A673 (cell line): Measurements from ENCODE around the gene SYPL2. TPM values are rescaled to one million over a fixed set of nuclear protein-coding genes. Genes with fewer than 3 reads are reported as not detected.

ENCODE experiments used
- BruUV-seq: library from RNA; stranded (reverse); fragments of 400-500 nt; replicated peaks from 2 replicates; lab custom pipeline; 2021; lab: Mats Ljungman, UMichigan
- CTCF ChIA-PET: fragments of 300-600 bp; sonication (Branson Sonifier 250); formaldehyde crosslinking; loops from one replicate; lab custom pipeline; 2022; ENCODE audit warnings: antibody characterized with exemption; lab: Charles Lee
- POLR2A ChIA-PET: fragments of 300-600 bp; sonication (Branson Sonifier 250); formaldehyde crosslinking; loops from one replicate; lab custom pipeline; 2022; ENCODE audit warnings: antibody characterized with exemption; ENCODE audit not compliant: low non-redundant PET; lab: Charles Lee
- DNase-seq: peaks from one replicate; pipeline ENCODE4 v3.0.0-alpha.2; 2015; ENCODE audit warnings: low spot score
- H3K27ac ChIP-seq: fragments of 200-600 bp; sonication (generic); 2 replicates; pipeline ENCODE4 v1.5.1; 2016; ENCODE audit warnings: mixed run types, low read depth, mild to moderate bottlenecking, mixed read lengths, antibody characterized with exemption, low read length; ENCODE audit not compliant: poor library complexity, severe bottlenecking
- H3K27me3 ChIP-seq: fragments of 200-600 bp; sonication (generic); replicated peaks from 2 replicates; pipeline ENCODE4 v1.6.1; 2017; ENCODE audit warnings: mixed run types, low read depth, mild to moderate bottlenecking, mixed read lengths, antibody characterized with exemption, low read length; ENCODE audit not compliant: insufficient read depth, poor library complexity
- H3K36me3 ChIP-seq: fragments of 200-600 bp; sonication (generic); 2 replicates; pipeline ENCODE4 v1.6.1; 2016; ENCODE audit warnings: mixed run types, mild to moderate bottlenecking, mixed read lengths, antibody characterized with exemption, low read length; ENCODE audit not compliant: insufficient read depth, poor library complexity, severe bottlenecking
- H3K4me1 ChIP-seq: fragments of 200-600 bp; sonication (generic); 2 replicates; pipeline ENCODE4 v1.6.1; 2017; ENCODE audit warnings: mixed run types, mild to moderate bottlenecking, mixed read lengths, antibody characterized with exemption, low read length; ENCODE audit not compliant: insufficient read depth, poor library complexity, severe bottlenecking
- H3K4me3 ChIP-seq: fragments of 200-600 bp; sonication (generic); 2 replicates; pipeline ENCODE4 v1.5.1; 2016; ENCODE audit warnings: low read depth, mixed run types, mild to moderate bottlenecking, mixed read lengths, low read length; ENCODE audit not compliant: poor library complexity, severe bottlenecking
- H3K9me3 ChIP-seq: fragments of 200-600 bp; sonication (generic); 2 replicates; pipeline ENCODE4 v1.6.1; 2016; ENCODE audit warnings: mixed run types, low read depth, mild to moderate bottlenecking, mixed read lengths, antibody characterized with exemption, low read length; ENCODE audit not compliant: poor library complexity, severe bottlenecking
- EZH2 ChIP-seq: fragments of 200-600 bp; sonication (generic); IDR thresholded peaks from 2 replicates; pipeline ENCODE4 v1.6.1; 2017; ENCODE audit warnings: borderline replicate concordance, low read depth, mild to moderate bottlenecking, mixed read lengths, antibody characterized with exemption, low read length; ENCODE audit not compliant: poor library complexity, severe bottlenecking
- intact Hi-C: fragments of 100-400 bp; cut with micrococcal nuclease; formaldehyde crosslinking; loops from one replicate; pipeline ENCODE4 v1.10.0; 2022; ENCODE audit not compliant: unreplicated experiment
- total RNA-seq: library from RNA; stranded (reverse); gene quantifications from 2 replicates; pipeline ENCODE4 v1.2.3, GENCODE V29; 2021
- TF ChIP-seq, protein P1 (sequence below): fragments of 300-800, 200-600 bp; sonication (generic); conservative IDR thresholded peaks from 2 replicates; pipeline ENCODE4 v1.5.1; 2017; ENCODE audit warnings: low read depth, mild to moderate bottlenecking, antibody characterized with exemption, low read length, moderate library complexity, mixed read lengths

The SYPL2 gene
- total RNA-seq, 1 experiment from 2014 or later, result 0.13 TPM

GRCh38 chr1:109467301-109467777 lies 993 bp downstream of the SYPL2 start:
- peaks cover 99% of the 10 kb centered on the region for H3K27me3 ChIP-seq
- H3K27ac ChIP-seq, result no peak overlapping the region
- no TSS peak for BruUV-seq
- intact Hi-C loops, result no loop called here
- peaks cover 18% of the 10 kb centered on the region for H3K4me1 ChIP-seq
- H3K9me3 ChIP-seq, result no peaks in the 10 kb centered on the region
- CTCF ChIA-PET, result no interaction called here
- H3K4me3 ChIP-seq, result no peak overlapping the region
- POLR2A ChIA-PET, result no interaction called here
- H3K36me3 ChIP-seq, result no peaks in the 10 kb centered on the region
- DNase-seq, result no peak
- TF ChIP-seq EZH2, result no peak
- TF ChIP-seq, protein P1, sequence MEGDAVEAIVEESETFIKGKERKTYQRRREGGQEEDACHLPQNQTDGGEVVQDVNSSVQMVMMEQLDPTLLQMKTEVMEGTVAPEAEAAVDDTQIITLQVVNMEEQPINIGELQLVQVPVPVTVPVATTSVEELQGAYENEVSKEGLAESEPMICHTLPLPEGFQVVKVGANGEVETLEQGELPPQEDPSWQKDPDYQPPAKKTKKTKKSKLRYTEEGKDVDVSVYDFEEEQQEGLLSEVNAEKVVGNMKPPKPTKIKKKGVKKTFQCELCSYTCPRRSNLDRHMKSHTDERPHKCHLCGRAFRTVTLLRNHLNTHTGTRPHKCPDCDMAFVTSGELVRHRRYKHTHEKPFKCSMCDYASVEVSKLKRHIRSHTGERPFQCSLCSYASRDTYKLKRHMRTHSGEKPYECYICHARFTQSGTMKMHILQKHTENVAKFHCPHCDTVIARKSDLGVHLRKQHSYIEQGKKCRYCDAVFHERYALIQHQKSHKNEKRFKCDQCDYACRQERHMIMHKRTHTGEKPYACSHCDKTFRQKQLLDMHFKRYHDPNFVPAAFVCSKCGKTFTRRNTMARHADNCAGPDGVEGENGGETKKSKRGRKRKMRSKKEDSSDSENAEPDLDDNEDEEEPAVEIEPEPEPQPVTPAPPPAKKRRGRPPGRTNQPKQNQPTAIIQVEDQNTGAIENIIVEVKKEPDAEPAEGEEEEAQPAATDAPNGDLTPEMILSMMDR, result no peak

DNA sequence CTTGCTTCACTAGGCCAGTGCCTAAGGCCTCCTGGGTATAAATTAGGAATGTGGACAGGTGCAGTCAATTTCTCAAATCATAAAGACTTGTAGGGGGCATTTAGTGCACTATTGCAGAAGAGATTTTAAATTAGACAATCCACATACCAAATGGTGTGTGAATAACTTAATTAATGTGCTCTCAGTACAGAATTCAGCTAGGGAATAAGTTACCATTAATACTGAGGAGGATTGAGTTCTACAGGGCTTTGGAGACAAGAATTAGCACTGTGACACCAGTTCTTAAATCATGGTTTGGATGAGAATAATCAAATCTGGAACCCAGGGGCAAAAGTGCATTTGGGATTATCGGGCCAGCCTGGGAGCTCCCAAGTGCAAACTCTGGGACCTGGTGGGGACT lies 1.7 kb downstream of the SYPL2 start:
- Histone ChIP-seq H3K4me1 (peaks cover 18% of the 10 kb centered on the region), H3K36me3 (no peaks in the 10 kb centered on the region), H3K27me3 (peaks cover 97% of the 10 kb centered on the region), H3K27ac (no peak overlapping the region), H3K4me3 (no peak overlapping the region), H3K9me3 (no peaks in the 10 kb centered on the region)
- TF ChIP-seq EZH2, result no peak
- TF ChIP-seq, protein P1, result no peak
- ChIA-PET CTCF (no interaction called here), POLR2A (no interaction called here)
- intact Hi-C loops, result no loop called here
- DNase-seq, result no peak
- BruUV-seq, result no TSS peak

- peaks cover 18% of the 10 kb centered on the region for H3K4me1 ChIP-seq
- ChIA-PET CTCF (no interaction called here), POLR2A (no interaction called here)
- peaks cover 93% of the 10 kb centered on the region for H3K27me3 ChIP-seq
- H3K27ac ChIP-seq, result no peak overlapping the region
- no peak overlapping the region for H3K4me3 ChIP-seq
- H3K9me3 ChIP-seq, result no peaks in the 10 kb centered on the region
- DNase-seq, result no peak
- no TSS peak for BruUV-seq
- H3K36me3 ChIP-seq, result no peaks in the 10 kb centered on the region
- no peak for TF ChIP-seq EZH2
- TF ChIP-seq, protein P1, result no peak
- intact Hi-C loops, result no loop called here
These were observed 2.6 kb downstream of the SYPL2 start for GRCh38 chr1:109468903-109469302.
